Measurements from ENCODE around the gene CACNB4.

DNA sequence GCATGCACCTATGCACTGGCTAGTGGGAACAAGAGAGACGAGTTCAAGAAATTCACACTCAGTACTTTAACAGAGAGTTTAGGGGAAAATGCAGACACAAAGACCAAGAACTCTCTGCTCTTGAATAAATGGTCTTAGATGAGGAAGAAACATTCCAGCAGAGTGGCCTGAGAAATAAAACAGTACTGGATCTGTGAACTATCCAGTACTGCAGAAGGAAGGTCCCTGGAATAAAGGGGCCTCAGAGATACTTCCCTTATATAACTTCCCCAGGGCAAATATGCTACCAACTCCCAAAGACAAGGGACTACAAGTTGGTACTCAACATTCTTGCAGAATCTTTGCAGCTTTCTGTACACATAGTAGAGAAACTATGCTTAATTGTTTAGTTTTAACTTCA, 199.7 kb downstream of the CACNB4 start:
- TF ChIP-seq, protein P1, sequence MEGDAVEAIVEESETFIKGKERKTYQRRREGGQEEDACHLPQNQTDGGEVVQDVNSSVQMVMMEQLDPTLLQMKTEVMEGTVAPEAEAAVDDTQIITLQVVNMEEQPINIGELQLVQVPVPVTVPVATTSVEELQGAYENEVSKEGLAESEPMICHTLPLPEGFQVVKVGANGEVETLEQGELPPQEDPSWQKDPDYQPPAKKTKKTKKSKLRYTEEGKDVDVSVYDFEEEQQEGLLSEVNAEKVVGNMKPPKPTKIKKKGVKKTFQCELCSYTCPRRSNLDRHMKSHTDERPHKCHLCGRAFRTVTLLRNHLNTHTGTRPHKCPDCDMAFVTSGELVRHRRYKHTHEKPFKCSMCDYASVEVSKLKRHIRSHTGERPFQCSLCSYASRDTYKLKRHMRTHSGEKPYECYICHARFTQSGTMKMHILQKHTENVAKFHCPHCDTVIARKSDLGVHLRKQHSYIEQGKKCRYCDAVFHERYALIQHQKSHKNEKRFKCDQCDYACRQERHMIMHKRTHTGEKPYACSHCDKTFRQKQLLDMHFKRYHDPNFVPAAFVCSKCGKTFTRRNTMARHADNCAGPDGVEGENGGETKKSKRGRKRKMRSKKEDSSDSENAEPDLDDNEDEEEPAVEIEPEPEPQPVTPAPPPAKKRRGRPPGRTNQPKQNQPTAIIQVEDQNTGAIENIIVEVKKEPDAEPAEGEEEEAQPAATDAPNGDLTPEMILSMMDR (IDR thresholded peaks at IDR 0.05), result no peak
- no peak for TF ChIP-seq POLR2A (IDR thresholded peaks at IDR 0.05)

Measured in breast epithelium (tissue), 3 donors.